K562 (cell line): ENCODE results near the gene ADGRA1. TPM values are rescaled to one million over a fixed set of nuclear protein-coding genes. Genes with fewer than 3 reads are reported as not detected.

ENCODE experiments used
- ATAC-seq: fragments of 200-7000 bp; cut with Tn5 transposase; 3 replicates; pipeline ENCODE4 v1.9.1; 2020; ENCODE audit warnings: moderate library complexity
- BruUV-seq: library from RNA; stranded (reverse); fragments of 400-500 nt; replicated peaks from 2 replicates; lab custom pipeline; 2021; lab: Mats Ljungman, UMichigan
- CTCF ChIA-PET: fragments of 300-600 bp; formaldehyde crosslinking; extraction: SDS; loops from one replicate; lab custom pipeline; 2021; ENCODE audit warnings: low intra/inter-chr PET ratio; lab: Yijun Ruan, JAX
- POLR2A ChIA-PET: fragments of 300-600, 350-650 bp; sonication (Branson Sonifier 250); formaldehyde crosslinking; extraction: SDS; loops from one replicate; lab custom pipeline; 2021; ENCODE audit warnings: antibody characterized with exemption, inconsistent platforms; lab: Yijun Ruan, JAX
- DNase-seq, 4 experiments: peaks; one replicate each; pipeline versions ENCODE4 v3.0.0 to v3.0.0-alpha.2; 2011 to 2018; ENCODE audit warnings: low spot score in 3 of 4, mixed read lengths in 3 of 4; ENCODE audit errors: extremely low read depth in 1 of 4
- FAIRE-seq: peaks from 2 replicates; lab custom pipeline; 2011; peaks lifted over from hg19 to GRCh38; lab: Jason Lieb, UNC
- H2AFZ ChIP-seq: 2 replicates; pipeline ENCODE4 v1.6.0; 2011; ENCODE audit warnings: low read depth, low read length, control low read depth, inconsistent platforms
- H3K27ac ChIP-seq: fragments of 200-600 bp; 3 replicates; pipeline ENCODE4 v1.8.0; 2011; ENCODE audit warnings: low read depth, mild to moderate bottlenecking, control low read depth, inconsistent platforms, low read length, moderate library complexity, mixed read lengths; ENCODE audit errors: extremely low read depth
- H3K27me3 ChIP-seq, 2 experiments: fragments of 300-600 bp in 1 of 2; 2 replicates in 1 of 2; 3 replicates in 1 of 2; pipeline versions ENCODE4 v1.6.0 to v1.8.0; 2011; ENCODE audit warnings: inconsistent platforms in 2 of 2, low read length in 2 of 2, mild to moderate bottlenecking in 1 of 2, mixed read lengths in 1 of 2, moderate library complexity in 1 of 2; ENCODE audit not compliant: control insufficient read depth in 2 of 2, insufficient read depth in 2 of 2
- H3K36me3 ChIP-seq: fragments of 300-600 bp; 3 replicates; pipeline ENCODE4 v1.8.0; 2011; ENCODE audit warnings: mild to moderate bottlenecking, low read length, inconsistent platforms; ENCODE audit not compliant: control insufficient read depth, insufficient read depth
- H3K4me1 ChIP-seq, 2 experiments: fragments of 200-600 bp in 1 of 2; replicated peaks in 1 of 2; 2 replicates in 1 of 2; 3 replicates in 1 of 2; pipeline versions ENCODE4 v1.5.1 to v1.8.0; 2011; ENCODE audit warnings: inconsistent platforms in 2 of 2, low read length in 2 of 2, mild to moderate bottlenecking in 1 of 2, mixed read lengths in 1 of 2, moderate library complexity in 1 of 2; ENCODE audit not compliant: control insufficient read depth in 2 of 2, insufficient read depth in 2 of 2
- H3K4me2 ChIP-seq: 2 replicates; pipeline ENCODE4 v1.6.1; 2011; ENCODE audit warnings: low read length, control low read depth, inconsistent platforms, mixed read lengths; ENCODE audit not compliant: insufficient read depth
- H3K4me3 ChIP-seq: fragments of 200-600 bp; sonication (generic), shearing (Covaris generic); 2 replicates; pipeline ENCODE4 v1.5.1; 2016; ENCODE audit warnings: control low read depth, inconsistent platforms
- H3K79me2 ChIP-seq: fragments of 200-600 bp; 3 replicates; pipeline ENCODE4 v1.8.0; 2011; ENCODE audit warnings: low read length, inconsistent platforms; ENCODE audit not compliant: control insufficient read depth, insufficient read depth
- H3K9ac ChIP-seq, 2 experiments: 2 replicates each; pipeline versions ENCODE4 v1.6.0 to v1.6.1; 2011; ENCODE audit warnings: low read depth in 2 of 2, low read length in 2 of 2, control low read depth in 1 of 2, inconsistent platforms in 1 of 2, mild to moderate bottlenecking in 1 of 2, mixed read lengths in 1 of 2; ENCODE audit not compliant: insufficient read depth in 1 of 2
- H3K9me1 ChIP-seq: one replicate; pipeline ENCODE4 v1.6.0; 2011; ENCODE audit warnings: inconsistent platforms, mild to moderate bottlenecking, low read length, moderate library complexity; ENCODE audit not compliant: control insufficient read depth, insufficient read depth
- H3K9me3 ChIP-seq: replicated peaks from 2 replicates; pipeline ENCODE4 v1.5.1; 2011; ENCODE audit warnings: low read depth, low read length, inconsistent platforms; ENCODE audit not compliant: control insufficient read depth, insufficient read depth
- H4K20me1 ChIP-seq: replicated peaks from 2 replicates; pipeline ENCODE4 v1.6.1; 2011; ENCODE audit warnings: low read length, inconsistent platforms, mixed read lengths; ENCODE audit not compliant: control insufficient read depth, insufficient read depth
- BRF2 ChIP-seq: IDR thresholded peaks from 3 replicates; pipeline ENCODE4 v1.6.1; 2011; ENCODE audit warnings: borderline replicate concordance, mild to moderate bottlenecking; ENCODE audit not compliant: insufficient read length, insufficient read depth
- CEBPZ ChIP-seq: fragments of 150-350 bp; IDR thresholded peaks from 2 replicates; pipeline ENCODE4 v1.6.1; 2014; ENCODE audit warnings: low read depth, mild to moderate bottlenecking, low read length, borderline replicate concordance
- FOS ChIP-seq: IDR thresholded peaks from 3 replicates; pipeline ENCODE4 v1.6.1; 2011; ENCODE audit not compliant: insufficient read length; ENCODE audit errors: extremely low read depth
- ILK ChIP-seq: fragments of 450-650 bp; IDR thresholded peaks from 2 replicates; pipeline ENCODE4 v1.6.1; 2016; ENCODE audit warnings: missing genetic modification characterization, low read depth, mild to moderate bottlenecking, missing compliant biosample characterization, moderate library complexity, borderline replicate concordance
- NFXL1 ChIP-seq: fragments of 450-650 bp; formaldehyde crosslinking; IDR thresholded peaks from 2 replicates; pipeline ENCODE4 v1.4.0; 2021; ENCODE audit warnings: mild to moderate bottlenecking
- STAT6 ChIP-seq: sonication (generic); formaldehyde crosslinking; IDR thresholded peaks from 2 replicates; pipeline ENCODE4 v1.8.1; 2023; ENCODE audit warnings: mild to moderate bottlenecking, missing genetic modification reagents
- WGBS: fragments of 100-300 bp; shearing (Covaris generic); methylation state at CpG from one replicate; pipeline ENCODE4 v1.1.6; 2016; ENCODE audit warnings: low coverage, mixed read lengths; ENCODE audit not compliant: insufficient coverage; ENCODE audit errors: missing lambda C conversion rate; 5-methylcytosine and 5-hydroxymethylcytosine counted together
- in situ Hi-C: fragments of 300-500 bp; cut with MboI; formaldehyde crosslinking; loops from 4 replicates; pipeline ENCODE4 v1.15.0; 2018; ENCODE audit warnings: inconsistent platforms, mixed read lengths
- intact Hi-C: fragments of 100-400 bp; cut with micrococcal nuclease; formaldehyde crosslinking; loops from 2 replicates; pipeline ENCODE4 v1.14.2; 2022
- polyA plus RNA-seq, 8 experiments: library from polyadenylated mRNA; depleted of rRNA in 4 of 8; stranded (reverse) in 5 of 8; unstranded in 3 of 8; fragments of >200 nt; fragmentation: Nextera tagmentation in 2 of 8; fragmentation: Illumina TruSeq in 1 of 8; extraction: Ambion mirVana in 2 of 8; extraction: Trizol in 1 of 8; gene quantifications; 2 replicates each; pipeline versions ENCODE4 v1.2.1 to v1.2.3, GENCODE V29; 2011 to 2014; ENCODE audit warnings: inconsistent platforms in 1 of 8, missing spikeins in 1 of 8
- total RNA-seq, 7 experiments: library from RNA; depleted of rRNA in 6 of 7; stranded (reverse); fragments of >200 nt in 6 of 7; fragmentation: Illumina TruSeq in 2 of 7; extraction: Trizol in 2 of 7; gene quantifications; 2 replicates each; pipeline versions ENCODE4 v1.2.1 to v1.2.3, GENCODE V29; 2011 to 2021; ENCODE audit warnings: low replicate concordance in 1 of 7

The ADGRA1 gene
- total and polyA plus RNA-seq, 9 of the 15 experiments (the other 6 are each of a cell fraction or from before 2014, with no cell fraction given): not detected

- POLR2A ChIA-PET: no interaction called here
- Histone ChIP-seq H3K27me3 (peaks cover 5 to 66% of the 10 kb centered on the region in 2 experiments; a peak in 4 of 5 replicates), H3K79me2 (no peaks in the 10 kb centered on the region)
- TF ChIP-seq ILK (no peak), STAT6 (no peak), CEBPZ (no peak), NFXL1 (CRISPR knock-in tag) (no peak), BRF2 (no peak), FOS (no peak)
- TF ChIP-seq, all 486 proteins: peak for 0
- no TSS peak for BruUV-seq
- CTCF ChIA-PET: no interaction called here
- DNase-seq: no peak
- no peak overlapping the region for H3K27ac ChIP-seq
- H3K9me3 ChIP-seq: no peaks in the 10 kb centered on the region
- no peak overlapping the region for H3K4me3 ChIP-seq
- no peaks in the 10 kb centered on the region for H3K36me3 ChIP-seq
- H4K20me1 ChIP-seq: no peaks in the 10 kb centered on the region; the same call in 1 of the 2 replicates
- H3K4me2 ChIP-seq: no peak overlapping the region
- ATAC-seq: no peak
- no peak overlapping the region for H2AFZ ChIP-seq
- 0% methylated on average over 11 of the region's 14 CpGs for WGBS
- H3K9me1 ChIP-seq: no peaks in the 10 kb centered on the region
- no peak for FAIRE-seq
- peaks cover 0 to 5% of the 10 kb centered on the region in 2 experiments; a peak in 1 of 5 replicates for H3K4me1 ChIP-seq
- intact Hi-C loops: no loop called here
- in situ Hi-C loops: no loop called here
- H3K9ac ChIP-seq: no peak overlapping the region
Measured at GRCh38 chr10:133046390-133046765, 41.3 kb upstream of the ADGRA1 start.
